Dedifferentiated amniotic fluid mesenchymal stem cell (primary cell): ENCODE data around the gene CYBRD1.

Experiments used
- DNase-seq: peaks from one replicate; pipeline ENCODE4 v3.0.0-alpha.2; 2016; ENCODE audit errors: extremely low spot score

CYBRD1 gene

GRCh38 chr2:171553858-171554257, 31.6 kb downstream of the CYBRD1 start:
- DNase-seq: no peak

GRCh38 chr2:171554991-171555615, 32.8 kb downstream of the CYBRD1 start:
- DNase-seq: no peak

GRCh38 chr2:171557363-171557762, 35.1 kb downstream of the CYBRD1 start:
- no peak for DNase-seq

- DNase-seq: no peak
Observed at GRCh38 chr2:171563301-171563700, 41.0 kb downstream of the CYBRD1 start.

GRCh38 chr2:171564463-171564862, 42.2 kb downstream of the CYBRD1 start:
- no peak for DNase-seq

DNA sequence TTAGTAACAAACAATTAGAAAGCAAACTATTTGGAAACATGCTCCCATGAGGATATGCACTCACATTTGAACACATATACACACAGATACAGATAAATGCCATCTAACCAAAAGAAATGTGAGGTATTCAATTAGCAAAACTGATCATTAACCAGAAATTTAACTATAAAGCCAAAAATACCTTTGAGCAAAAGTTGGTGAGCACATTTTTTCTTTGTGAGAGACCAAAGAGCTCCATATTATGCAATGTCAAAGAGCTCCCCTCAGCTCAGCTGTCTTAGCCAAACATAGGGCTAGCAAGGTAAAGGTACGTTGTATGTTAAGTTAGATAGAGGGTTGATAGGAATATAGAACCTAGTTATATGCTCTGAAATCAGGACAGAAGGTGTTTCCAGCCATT, 43.8 kb downstream of the CYBRD1 start:
- no peak for DNase-seq

DNA sequence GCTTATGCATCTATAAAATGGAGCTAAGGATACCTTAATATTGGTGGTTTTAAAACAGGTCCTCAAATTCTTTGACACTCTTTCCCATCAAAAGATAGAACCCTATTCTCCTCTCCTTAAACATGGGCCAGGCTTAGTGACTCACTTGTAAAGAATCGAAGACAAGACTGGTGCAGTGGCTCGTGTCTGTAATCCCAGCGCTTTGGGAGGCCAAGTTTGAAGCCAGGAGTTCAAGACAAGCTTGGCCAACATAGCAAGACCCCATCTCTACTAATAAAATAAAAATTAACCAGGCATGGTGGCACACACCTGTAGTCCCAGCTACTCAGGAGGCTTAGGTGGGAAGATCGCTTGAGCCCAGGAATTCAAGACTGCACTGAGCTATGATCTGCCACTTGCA, 44.5 kb downstream of the CYBRD1 start:
- DNase-seq: no peak

GRCh38 chr2:171568089-171568488, 45.8 kb downstream of the CYBRD1 start:
- DNase-seq: no peak

DNA sequence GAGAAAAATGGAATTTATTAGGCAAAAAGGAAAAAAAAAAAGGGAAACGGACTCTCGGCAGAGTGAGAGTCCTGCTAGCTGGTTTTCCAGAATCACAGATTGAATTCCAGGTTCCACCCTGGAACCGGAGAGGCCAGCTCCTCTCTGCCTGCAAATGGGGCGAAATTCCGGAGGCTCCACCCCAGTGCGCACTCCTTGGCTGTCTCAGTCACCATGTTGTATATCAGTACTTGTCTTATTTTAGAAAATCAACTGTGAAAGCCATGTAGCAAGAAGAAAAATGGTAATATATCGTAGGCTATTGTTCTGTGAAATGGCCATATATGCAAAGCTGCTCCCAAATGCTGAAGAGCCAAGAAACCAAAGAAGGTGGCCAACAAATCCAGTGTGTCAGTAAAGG, 49.4 kb downstream of the CYBRD1 start:
- DNase-seq: no peak

DNA sequence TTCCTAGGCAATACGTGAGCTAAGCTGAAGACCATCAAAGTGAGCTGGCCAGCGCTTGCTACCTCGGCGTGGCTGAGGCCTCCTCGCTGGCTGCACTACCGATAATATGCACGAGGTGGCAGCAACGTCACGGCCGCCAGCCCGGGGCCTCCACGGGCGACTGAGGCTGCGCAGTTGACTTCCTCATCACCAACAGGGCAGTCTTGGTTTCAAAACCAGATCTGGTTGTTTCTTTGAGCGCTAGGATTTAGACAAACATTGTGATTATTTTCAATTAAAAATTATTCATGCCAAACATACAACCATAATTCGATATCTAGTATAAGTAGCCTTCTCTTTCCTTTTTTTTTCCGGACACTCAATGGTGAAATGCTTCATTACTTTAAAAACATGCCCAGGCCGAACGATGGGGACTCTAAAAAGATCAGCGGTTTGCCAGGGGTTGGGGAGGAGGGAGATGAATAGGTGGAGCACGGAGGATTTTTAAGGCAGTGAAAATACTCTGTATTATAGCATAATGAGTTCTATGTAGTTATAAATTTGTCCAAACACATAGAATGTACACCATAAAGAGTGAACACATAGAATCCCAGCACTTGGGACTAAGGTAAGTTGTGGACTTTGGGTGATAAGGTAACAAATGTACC, 52.0 kb downstream of the CYBRD1 start:
- DNase-seq: peak; percentile 69

- DNase-seq: no peak
Observed at GRCh38 chr2:171575606-171576005, 53.3 kb downstream of the CYBRD1 start.

DNA sequence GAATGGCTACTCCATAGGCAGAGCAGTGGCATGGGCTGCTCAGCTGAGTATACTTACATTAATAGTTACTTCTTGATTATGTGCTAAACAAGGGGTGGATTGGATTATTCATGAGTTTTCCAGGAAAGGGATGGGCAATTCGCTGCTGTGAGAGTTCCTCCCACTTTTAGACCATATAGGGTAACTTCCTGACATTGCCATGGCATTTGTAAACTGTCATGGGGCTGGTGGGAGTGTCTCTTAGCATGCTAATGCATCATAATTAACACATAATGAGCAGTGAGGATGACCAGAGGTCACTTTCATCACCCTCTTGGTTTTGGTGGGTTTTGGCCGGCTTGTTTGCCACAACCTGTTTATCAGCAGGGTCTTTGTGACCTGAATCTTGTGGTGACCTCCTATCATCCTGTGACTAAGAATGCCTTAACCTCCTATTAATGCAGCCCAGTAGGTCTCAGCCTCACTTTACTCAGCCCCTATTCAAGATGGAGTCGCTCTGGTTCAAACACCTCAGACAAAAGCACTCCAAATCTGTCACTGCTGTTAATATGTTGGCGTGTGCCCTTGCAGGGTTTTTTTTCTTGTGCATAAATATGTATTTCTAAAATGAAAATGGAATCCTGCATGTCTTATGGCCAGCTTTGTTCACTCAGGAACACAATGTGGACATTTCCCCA, 56.0 kb downstream of the CYBRD1 start:
- no peak for DNase-seq

DNA sequence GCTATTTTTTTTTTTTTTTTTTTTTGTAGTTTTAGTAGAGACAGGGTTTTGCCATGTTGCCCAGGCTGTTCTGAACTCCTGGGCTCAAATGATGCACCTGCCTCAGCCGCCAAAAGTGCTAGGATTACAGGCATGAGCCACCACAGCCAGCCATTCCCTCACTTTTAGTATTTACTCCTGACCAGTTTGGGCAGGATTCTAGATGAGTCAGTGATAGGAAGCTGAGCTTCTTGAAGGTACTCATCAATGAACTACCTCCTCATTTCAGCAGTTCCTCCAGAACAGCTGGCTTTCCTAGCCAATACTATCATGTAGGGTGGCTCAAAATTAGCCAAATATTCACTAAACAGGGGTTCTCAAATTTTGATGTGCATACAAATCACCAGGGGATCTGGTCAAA, 57.2 kb downstream of the CYBRD1 start:
- no peak for DNase-seq

DNA sequence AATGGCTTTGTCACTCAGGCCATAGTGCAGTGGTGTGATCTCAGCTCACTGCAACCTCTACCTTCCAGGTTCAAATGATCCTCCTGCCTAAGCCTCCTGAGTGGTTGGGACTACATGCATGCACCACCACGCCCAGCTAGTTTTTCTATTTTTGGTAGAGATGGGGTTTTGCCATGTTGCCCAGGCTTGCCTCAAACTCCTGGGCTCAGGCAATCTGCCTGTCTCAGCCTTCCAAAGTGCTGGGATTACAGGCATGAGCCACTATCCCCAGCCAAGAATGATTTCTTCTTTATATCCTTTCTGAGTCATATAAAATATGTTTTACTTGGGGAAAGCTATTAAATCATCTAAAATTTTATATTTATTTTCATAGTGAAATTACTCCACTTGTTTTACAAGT, 61.3 kb downstream of the CYBRD1 start:
- DNase-seq: no peak

DNA sequence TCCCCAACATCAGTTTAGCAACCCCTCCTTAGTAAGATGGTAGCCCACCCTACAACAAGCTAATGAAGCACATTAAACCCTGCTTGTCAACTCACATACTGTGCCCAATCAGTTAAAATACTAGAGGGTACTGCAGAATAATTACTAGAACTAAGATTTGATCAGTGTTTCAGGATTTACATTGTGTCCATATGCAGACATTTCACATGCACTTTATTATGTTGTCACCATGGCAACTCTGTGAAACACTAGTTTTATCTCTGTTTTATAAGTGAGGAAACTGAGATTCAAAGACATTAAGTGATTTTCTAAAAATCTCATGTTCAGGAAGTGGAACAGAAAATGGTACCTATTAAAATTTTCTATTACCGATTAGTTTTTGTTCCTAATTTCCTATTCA, 61.7 kb downstream of the CYBRD1 start:
- DNase-seq: no peak

DNA sequence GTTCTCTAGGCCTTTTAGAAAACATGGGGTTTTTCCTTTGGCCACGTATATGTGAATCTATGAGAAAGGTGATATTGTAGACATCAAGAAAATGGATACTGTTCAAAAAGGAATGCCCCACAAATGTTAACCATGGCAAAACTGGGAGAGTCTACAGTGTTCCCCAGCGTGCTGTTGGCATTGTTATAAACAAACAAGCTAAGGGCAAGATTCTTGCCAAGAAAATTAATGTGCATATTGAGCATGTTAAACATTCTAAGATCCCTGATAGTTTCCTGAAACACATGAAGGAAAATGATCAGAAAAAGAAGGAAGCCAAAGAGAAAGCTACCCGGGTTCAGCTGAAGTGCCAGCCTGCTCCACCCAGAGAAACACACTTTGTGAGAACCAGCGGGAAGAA, 64.9 kb downstream of the CYBRD1 start:
- no peak for DNase-seq

GRCh38 chr2:171587567-171587966, 65.3 kb downstream of the CYBRD1 start:
- DNase-seq: no peak

- no peak for DNase-seq
Observed at GRCh38 chr2:171590116-171590515, 67.8 kb downstream of the CYBRD1 start.

DNA sequence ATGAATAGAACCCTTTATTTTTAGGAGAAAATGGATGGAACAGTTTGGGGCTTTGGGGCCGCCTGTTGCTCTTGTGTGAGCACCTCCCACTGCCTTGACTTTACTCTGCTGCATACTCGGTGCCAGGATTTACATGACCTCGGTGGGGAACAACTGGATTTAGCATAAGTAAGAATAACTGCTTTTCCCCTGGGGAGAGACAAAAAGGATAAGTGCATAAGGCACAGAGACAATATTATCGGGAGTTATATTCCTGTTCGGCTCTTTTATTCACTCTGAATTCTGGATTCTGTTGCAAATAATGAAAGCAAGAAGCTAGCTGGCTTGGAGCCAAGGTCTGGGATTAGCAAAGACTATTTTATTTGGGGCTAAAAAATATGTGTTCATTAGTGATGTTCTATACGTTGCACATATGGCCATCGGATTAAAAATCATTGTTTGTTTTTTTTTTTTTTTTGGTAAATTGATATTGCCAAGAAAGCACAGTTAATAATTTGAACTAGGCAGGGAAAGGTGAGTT, 69.8 kb downstream of the CYBRD1 start:
- DNase-seq: no peak

DNA sequence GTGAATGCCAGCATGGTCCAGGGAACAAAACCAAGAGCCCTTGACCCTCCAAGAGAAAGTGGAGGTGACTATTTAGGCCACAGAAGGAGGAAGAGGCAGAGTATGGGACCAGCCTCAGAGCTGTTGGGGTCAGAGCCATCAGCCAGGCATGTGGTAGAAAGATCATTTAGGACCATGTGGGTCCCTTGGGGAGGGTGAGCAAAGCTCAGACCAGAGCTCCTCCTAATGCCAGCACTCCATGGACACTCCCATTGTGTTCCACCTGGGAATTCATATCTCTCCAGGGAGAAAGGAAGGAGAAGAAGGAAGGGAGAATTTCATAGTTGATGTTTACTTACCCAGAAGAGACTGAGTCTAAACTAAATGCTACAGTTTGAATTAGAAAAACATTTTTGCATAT, 73.2 kb downstream of the CYBRD1 start:
- no peak for DNase-seq

DNA sequence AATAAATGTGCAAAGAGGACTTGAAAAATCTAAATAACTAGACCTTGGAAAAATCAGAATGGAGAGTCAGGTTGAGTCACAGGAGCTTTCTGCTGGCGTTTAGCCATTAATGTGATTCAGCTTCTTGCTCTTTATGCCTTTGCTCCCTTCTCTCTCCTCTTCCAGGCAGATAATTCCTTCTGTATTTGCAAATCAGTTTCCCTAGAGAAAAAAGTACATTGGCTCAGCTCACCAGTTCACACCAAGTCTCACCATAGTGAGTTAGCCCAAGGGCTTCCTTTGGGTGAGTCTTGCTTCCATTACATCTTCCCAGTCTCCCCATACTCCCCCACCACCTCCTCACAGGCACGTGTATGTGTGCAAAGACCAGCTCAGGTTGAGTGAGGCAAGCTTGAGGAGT, 73.6 kb downstream of the CYBRD1 start:
- peak; percentile 64 for DNase-seq

DNA sequence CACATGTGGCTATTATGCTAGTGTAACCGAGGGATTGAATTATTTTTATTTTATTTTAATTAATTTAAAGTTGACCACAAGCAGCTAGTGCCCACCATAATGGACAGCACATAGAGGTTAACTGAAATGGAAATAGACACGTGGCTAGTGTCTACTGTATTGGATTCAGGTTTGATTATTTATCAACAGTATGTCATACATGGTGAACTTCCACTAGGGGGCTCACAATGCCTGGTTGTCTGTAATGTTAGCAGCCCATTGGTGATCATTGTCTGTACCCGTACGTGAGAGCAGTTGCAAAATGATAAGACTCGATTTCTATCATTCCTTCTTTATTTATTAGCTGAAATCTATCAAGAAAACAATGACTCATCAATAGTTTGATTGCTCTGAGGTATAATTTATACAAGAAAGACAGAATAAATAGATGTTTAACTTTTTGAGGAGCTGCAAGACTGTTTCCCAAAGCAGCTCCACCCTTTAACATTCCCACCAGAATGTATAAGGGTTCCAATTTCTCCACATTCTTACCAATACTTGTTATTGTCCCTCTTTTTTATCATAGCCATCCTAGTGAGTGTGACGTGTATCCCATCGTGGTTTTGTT, 76.5 kb downstream of the CYBRD1 start:
- peak; percentile 71 for DNase-seq

- no peak for DNase-seq
Observed at GRCh38 chr2:171600126-171600525, 77.9 kb downstream of the CYBRD1 start.
